SU-DHL-6 (cell line): ENCODE measurements around the gene ZNF527.

Experiments used
- H2AFZ ChIP-seq: fragments of 200-600 bp; sonication (generic); 2 replicates; pipeline ENCODE4 v1.6.1; 2014; ENCODE audit warnings: low read depth, mild to moderate bottlenecking, moderate library complexity, mixed read lengths, antibody characterized with exemption, low read length; ENCODE audit not compliant: severe bottlenecking
- H3F3A ChIP-seq: fragments of 200-600 bp; shearing (Covaris generic); 2 replicates; pipeline ENCODE4 v1.6.0; 2016; ENCODE audit warnings: antibody characterized with exemption, mild to moderate bottlenecking; ENCODE audit not compliant: insufficient read depth
- H3K27ac ChIP-seq: fragments of 200-600 bp; sonication (generic); 2 replicates; pipeline ENCODE4 v1.5.1; 2016; ENCODE audit warnings: low read depth, mild to moderate bottlenecking, low read length, moderate library complexity, mixed read lengths
- H3K27me3 ChIP-seq: fragments of 200-600 bp; sonication (generic), shearing (Covaris generic); 2 replicates; pipeline ENCODE4 v1.6.0; 2014; ENCODE audit warnings: mild to moderate bottlenecking, low read length
- H3K36me3 ChIP-seq: fragments of 200-600 bp; sonication (generic); 2 replicates; pipeline ENCODE4 v1.6.1; 2014; ENCODE audit warnings: mild to moderate bottlenecking, low read length, mixed read lengths
- H3K4me2 ChIP-seq: fragments of 300-600, 200-600 bp; shearing (Covaris generic), sonication (generic); 2 replicates; pipeline ENCODE4 v1.6.0; 2014; ENCODE audit warnings: low read length, low read depth, mild to moderate bottlenecking; ENCODE audit not compliant: poor library complexity, severe bottlenecking
- H3K4me3 ChIP-seq: fragments of 200-600 bp; sonication (generic); 2 replicates; pipeline ENCODE4 v1.5.1; 2014; ENCODE audit warnings: antibody characterized with exemption, low read length, mild to moderate bottlenecking, mixed read lengths; ENCODE audit not compliant: insufficient read depth, poor library complexity, severe bottlenecking
- H3K79me2 ChIP-seq: fragments of 200-600 bp; sonication (generic); 2 replicates; pipeline ENCODE4 v1.6.1; 2014; ENCODE audit warnings: mild to moderate bottlenecking, low read length, moderate library complexity; ENCODE audit not compliant: insufficient read depth
- H3K9ac ChIP-seq: fragments of 200-600 bp; sonication (generic); 2 replicates; pipeline ENCODE4 v1.7.0; 2014; ENCODE audit warnings: mild to moderate bottlenecking, low read length
- H3K9me2 ChIP-seq: fragments of 200-600 bp; sonication (generic); replicated peaks from 2 replicates; pipeline ENCODE4 v1.6.1; 2014; ENCODE audit warnings: low read length; ENCODE audit not compliant: insufficient read depth
- H3K9me3 ChIP-seq: fragments of 200-600 bp; sonication (generic); 2 replicates; pipeline ENCODE4 v1.6.1; 2014; ENCODE audit warnings: low read length, mixed read lengths; ENCODE audit not compliant: insufficient read depth
- H4K20me1 ChIP-seq: fragments of 200-600 bp; sonication (generic); 2 replicates; pipeline ENCODE4 v1.6.1; 2014; ENCODE audit warnings: low read depth, mild to moderate bottlenecking, antibody characterized with exemption, low read length, moderate library complexity, mixed read lengths
- CTCF ChIP-seq: fragments of 200-600 bp; sonication (generic); IDR thresholded peaks from one replicate; pipeline ENCODE4 v1.5.1; 2017; ENCODE audit warnings: antibody characterized with exemption, mild to moderate bottlenecking, low read length, moderate library complexity; ENCODE audit not compliant: insufficient read depth, poor library complexity, severe bottlenecking
- EZH2phosphoT487 ChIP-seq: fragments of 200-600 bp; sonication (generic), shearing (Covaris generic); conservative IDR thresholded peaks from 2 replicates; pipeline ENCODE4 v1.6.1; 2018; ENCODE audit warnings: mild to moderate bottlenecking, antibody characterized with exemption, low read length, moderate library complexity, mixed read lengths

Gene ZNF527

GRCh38 chr19:37333457-37333856 is 37.4 kb upstream of the ZNF527 start:
- Histone ChIP-seq H3K27me3 (no peaks in the 10 kb centered on the region), H3F3A (no peaks in the 10 kb centered on the region), H4K20me1 (no peaks in the 10 kb centered on the region), H3K9ac (no peak overlapping the region), H3K36me3 (no peaks in the 10 kb centered on the region), H3K4me3 (no peak overlapping the region), H3K9me2 (no peaks in the 10 kb centered on the region), H3K4me2 (no peak overlapping the region), H3K27ac (no peak overlapping the region), H3K79me2 (peaks cover 9% of the 10 kb centered on the region; the same call in 1 of the 2 replicates), H3K9me3 (no peaks in the 10 kb centered on the region), H2AFZ (no peak overlapping the region)
- no peak for TF ChIP-seq CTCF

DNA sequence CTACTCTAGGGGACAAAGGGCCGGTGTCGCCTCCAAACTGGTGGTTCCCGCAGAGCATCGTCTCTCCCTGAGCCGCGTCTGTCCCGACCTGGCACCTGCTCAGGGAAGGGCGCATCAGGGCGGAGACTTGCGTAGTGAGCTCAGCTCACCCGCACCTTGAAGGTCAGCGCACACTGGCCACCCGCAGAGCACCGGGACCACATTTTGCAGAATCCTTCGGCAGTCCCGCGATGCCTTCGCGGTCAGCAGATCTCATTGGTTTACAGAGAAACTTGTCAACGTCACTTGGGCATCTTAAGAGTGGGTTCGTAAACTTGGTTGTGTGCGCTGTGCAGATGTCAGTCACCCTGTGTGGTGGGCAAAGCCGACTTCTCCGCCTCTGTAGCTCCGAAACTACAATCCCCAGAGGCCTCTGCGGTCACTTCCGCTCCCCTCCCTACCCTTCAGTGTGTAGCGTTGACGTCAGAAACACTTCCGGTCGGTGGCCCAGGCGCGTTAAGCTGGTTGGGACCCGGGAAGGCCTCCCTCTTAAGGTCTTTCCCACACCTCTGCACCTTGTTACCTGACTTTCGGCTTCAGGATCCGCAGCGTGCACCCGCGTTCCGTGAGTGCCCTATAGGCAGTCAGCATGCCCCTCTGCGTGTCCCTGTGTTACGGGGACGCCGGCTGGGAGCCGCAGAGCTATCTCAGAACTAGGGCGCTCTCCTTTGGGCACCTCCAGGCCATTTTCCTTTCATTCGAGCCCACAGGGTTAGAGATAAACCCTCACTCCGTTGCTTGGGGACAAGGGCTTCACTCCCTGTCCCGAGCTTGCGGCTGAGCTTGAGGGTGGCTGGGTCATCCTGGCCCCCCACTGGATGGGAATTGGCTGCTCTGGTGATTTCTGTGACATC is 36.5 kb upstream of the ZNF527 start:
- peak overlapping the region; percentile 49 for H2AFZ ChIP-seq
- H3K9ac ChIP-seq = peak overlapping the region; percentile 61
- H3F3A ChIP-seq = no peaks in the 10 kb centered on the region
- no peaks in the 10 kb centered on the region for H3K9me3 ChIP-seq
- peak overlapping the region; percentile 58 for H3K4me3 ChIP-seq
- no peaks in the 10 kb centered on the region for H3K27me3 ChIP-seq
- H3K9me2 ChIP-seq = no peaks in the 10 kb centered on the region
- peak overlapping the region; percentile 59 for H3K4me2 ChIP-seq
- H4K20me1 ChIP-seq = no peaks in the 10 kb centered on the region
- TF ChIP-seq CTCF = no peak
- no peak for TF ChIP-seq EZH2phosphoT487
- peaks cover 16% of the 10 kb centered on the region; the same call in 1 of the 2 replicates for H3K79me2 ChIP-seq
- no peak overlapping the region for H3K27ac ChIP-seq
- H3K36me3 ChIP-seq = 0 out of 2 replicates have a peak, but pooled peaks cover 4% of the 10 kb centered on the region

DNA sequence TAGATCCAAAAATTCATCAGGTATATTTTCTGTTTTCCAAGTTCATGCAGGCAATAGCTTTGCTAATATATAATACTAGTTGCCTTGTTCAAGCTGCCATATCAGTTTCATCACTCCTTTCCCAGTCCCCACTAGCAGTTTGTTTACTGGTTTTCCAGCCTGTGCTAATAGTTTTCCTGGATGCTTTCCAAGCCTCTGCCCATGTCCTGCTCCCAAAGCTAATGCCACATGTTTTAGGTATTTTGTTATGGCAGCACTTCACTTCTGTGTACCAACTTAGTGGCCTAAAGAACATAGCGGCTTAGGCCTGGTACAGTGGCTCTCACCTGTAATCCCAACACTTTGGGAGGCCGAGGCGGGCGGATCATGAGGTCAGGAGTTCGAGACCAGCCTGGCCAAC is 28.1 kb upstream of the ZNF527 start:
- no peaks in the 10 kb centered on the region for H3F3A ChIP-seq
- 0 out of 2 replicates have a peak, but pooled peaks cover 4% of the 10 kb centered on the region for H3K36me3 ChIP-seq
- H3K9ac ChIP-seq = no peak overlapping the region
- no peak overlapping the region for H2AFZ ChIP-seq
- no peaks in the 10 kb centered on the region for H4K20me1 ChIP-seq
- TF ChIP-seq CTCF = no peak
- no peak for TF ChIP-seq EZH2phosphoT487
- no peaks in the 10 kb centered on the region for H3K9me3 ChIP-seq
- no peak overlapping the region for H3K4me2 ChIP-seq
- no peaks in the 10 kb centered on the region for H3K9me2 ChIP-seq
- no peak overlapping the region for H3K27ac ChIP-seq
- H3K4me3 ChIP-seq = no peak overlapping the region
- peaks cover 7% of the 10 kb centered on the region; the same call in 1 of the 2 replicates for H3K79me2 ChIP-seq
- no peaks in the 10 kb centered on the region for H3K27me3 ChIP-seq
